Hepatocyte (in vitro differentiated cells): ENCODE results near the gene KRTAP5-10.
"Not testable (repeated sequence)": the region's sequence is repeated elsewhere in the genome, so short reads cannot be mapped to it uniquely, and the experiment has no call there.

Source experiments
- CTCF ChIP-seq: fragments of 200-600 bp; sonication (generic); IDR thresholded peaks from 2 replicates; pipeline ENCODE4 v1.5.1; 2016; ENCODE audit warnings: antibody characterized with exemption, mild to moderate bottlenecking; ENCODE audit not compliant: poor library complexity
- EZH2phosphoT487 ChIP-seq: fragments of 200-600 bp; sonication (generic); IDR thresholded peaks from one replicate; pipeline ENCODE4 v1.6.1; 2018; ENCODE audit warnings: antibody characterized with exemption, mild to moderate bottlenecking, low read depth, moderate library complexity; ENCODE audit not compliant: unreplicated experiment, severe bottlenecking

- not testable (repeated sequence) for TF ChIP-seq CTCF, EZH2phosphoT487
These were observed 17.6 kb downstream of the KRTAP5-10 start for GRCh38 chr11:71582969-71583368.
